ENCODE data around the gene CDH16.
"Not testable (repeated sequence)": the region's sequence is repeated elsewhere in the genome, so short reads cannot be mapped to it uniquely, and the experiment has no call there.

Gene CDH16

DNA sequence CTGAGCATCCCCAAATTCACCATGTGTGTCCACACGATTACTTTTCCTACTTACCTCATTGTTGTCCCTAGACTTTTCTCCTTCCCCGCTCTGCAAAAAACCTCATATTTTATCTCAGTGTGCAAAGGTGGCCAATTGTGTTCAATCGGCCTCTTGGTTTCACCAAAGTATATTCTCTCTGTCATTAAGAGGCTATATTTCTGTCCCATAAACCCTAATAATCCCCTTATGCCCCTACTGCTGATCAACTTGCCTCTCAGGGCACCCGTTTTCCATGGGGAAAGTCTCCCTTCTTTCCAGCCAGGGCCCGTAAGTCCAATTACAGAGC, 28.3 kb upstream of the CDH16 start:
- no peak for DNase-seq (ENCODE audit: low read depth)

DNA sequence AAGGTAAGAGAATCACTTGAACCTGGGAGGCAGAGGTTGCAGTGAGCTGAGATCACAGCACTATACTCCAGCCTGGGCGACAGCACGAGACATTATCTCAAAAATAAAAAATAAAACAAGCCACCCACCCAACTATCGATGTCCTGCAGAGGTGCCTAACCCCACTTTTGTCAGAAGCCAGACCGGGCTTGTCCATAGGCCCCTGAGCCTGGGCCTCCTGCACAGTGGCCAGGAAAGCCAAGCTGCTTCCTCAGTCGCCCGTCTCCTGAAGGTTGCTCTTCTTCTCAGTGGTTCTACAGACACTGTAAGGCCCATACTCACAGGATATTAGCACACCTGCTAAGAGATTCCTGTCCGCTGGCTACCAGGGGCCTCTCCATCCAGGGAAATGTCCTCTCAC, 27.9 kb upstream of the CDH16 start:
- DNase-seq (ENCODE audit: low read depth), result no peak

DNA sequence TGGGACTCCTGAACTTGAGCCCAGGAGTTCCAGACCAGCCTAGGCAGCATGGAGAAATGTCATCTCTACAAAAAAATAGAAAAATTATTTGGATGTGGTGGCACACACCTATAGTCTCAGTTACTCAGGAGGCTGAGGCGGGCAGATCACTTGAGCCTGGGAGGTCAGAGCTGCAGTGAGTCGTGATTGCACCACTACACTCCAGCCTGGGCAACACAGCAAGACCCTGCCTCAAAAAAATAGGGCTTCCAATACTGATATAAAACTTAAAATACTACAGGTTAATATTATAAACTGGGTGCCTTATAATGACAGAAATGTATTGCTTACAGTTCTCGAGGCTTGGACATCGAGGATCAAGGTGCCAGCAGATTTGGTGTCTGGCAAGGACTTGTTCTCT, 27.3 kb upstream of the CDH16 start:
- DNase-seq (ENCODE audit: low read depth), result no peak

DNA sequence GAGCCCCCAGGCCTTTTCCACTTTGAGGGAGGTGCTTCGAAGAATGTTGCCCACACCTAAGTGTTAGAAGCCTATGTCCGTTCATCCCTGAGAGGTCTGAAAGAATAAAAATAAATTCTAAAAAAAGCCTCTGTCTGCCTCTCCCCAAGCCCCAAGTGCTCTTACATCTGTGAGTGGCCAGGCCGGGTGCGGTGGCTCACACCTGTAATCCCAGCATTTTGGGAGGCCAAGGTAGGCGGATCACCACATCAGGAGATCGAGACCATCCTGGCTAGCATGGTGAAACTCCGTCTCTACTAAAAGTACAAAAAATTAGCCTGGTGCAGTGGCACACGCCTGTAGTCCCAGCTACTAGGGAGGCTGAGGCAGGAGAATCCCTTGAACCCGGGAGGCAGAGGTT, 26.3 kb upstream of the CDH16 start:
- DNase-seq (ENCODE audit: low read depth), result not testable (repeated sequence)

DNA sequence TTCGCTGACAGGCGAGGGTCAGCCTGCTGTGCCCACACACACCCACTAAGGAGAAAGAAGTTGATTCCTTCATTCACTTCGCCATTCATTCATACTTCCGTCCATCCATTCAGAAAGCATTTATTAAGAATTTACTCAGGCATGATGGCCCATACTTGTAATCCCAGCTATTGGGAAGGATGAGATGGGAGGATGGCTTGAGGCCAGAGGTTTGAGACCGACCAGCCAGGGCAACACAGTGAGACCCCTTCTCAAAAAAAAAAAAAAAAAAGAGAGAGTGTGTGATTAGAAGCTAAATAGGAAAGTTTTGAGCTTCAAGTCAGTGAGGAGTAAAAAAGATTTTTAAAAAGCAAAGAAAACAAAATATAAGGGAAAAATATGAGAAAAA, 25.4 kb upstream of the CDH16 start:
- DNase-seq (ENCODE audit: low read depth), result no peak

DNA sequence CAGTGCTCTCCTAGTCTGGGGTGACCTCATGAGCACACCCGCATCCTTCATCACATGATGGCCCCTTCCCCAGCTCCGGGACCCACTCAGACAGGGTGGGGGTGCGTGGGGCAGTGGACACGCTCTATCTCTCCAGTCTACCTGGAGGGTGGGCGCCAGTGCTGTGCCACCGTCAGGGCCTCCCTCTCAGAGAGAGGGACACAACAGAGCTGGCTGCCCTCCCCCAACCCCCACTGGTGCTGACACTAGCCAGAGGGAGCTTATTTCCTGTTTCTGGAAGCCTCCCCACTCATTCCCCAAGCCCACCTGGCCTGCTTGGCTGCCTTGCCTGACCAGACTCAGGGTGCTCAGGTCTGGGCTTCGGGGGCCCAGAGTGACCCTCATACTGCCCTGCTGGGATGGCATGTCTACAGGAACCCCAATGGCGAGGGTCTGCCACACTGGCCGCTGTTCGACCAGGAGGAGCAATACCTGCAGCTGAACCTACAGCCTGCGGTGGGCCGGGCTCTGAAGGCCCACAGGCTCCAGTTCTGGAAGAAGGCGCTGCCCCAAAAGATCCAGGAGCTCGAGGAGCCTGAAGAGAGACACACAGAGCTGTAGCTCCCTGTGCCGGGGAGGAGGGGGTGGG, 24.9 kb upstream of the CDH16 start:
- no peak for DNase-seq (ENCODE audit: low read depth)

DNA sequence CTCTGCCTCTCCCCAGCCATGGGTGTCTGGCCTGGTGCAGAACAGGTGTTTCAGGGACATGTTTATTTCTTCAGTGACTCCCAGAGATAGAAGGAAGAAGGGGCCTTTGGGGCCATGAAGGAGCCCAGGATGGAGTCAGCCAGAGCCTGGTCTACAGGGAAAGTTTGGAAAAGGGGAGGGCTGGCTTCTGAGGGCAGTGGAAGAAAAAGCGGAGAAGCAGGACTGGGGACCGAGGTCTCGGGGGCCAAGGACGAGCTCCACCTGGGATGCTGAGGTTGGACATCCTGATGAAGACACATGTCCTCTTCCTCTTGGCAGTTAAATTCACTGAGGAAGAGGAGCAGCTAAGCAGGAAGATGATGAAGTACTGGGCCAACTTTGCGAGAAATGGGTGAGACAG, 24.3 kb upstream of the CDH16 start:
- DNase-seq (ENCODE audit: low read depth), result no peak

DNA sequence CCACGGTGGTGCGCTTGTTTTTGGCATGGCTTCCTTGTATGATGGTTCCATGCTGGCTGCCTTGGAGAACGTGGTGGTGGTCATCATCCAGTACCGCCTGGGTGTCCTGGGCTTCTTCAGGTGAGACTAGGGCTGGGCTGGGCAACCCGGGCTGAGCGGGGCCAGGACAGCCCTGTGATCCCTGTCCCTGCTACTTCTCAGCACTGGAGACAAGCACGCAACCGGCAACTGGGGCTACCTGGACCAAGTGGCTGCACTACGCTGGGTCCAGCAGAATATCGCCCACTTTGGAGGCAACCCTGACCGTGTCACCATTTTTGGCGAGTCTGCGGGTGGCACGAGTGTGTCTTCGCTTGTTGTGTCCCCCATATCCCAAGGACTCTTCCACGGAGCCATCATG, 21.6 kb upstream of the CDH16 start:
- no peak for DNase-seq (ENCODE audit: low read depth)

DNA sequence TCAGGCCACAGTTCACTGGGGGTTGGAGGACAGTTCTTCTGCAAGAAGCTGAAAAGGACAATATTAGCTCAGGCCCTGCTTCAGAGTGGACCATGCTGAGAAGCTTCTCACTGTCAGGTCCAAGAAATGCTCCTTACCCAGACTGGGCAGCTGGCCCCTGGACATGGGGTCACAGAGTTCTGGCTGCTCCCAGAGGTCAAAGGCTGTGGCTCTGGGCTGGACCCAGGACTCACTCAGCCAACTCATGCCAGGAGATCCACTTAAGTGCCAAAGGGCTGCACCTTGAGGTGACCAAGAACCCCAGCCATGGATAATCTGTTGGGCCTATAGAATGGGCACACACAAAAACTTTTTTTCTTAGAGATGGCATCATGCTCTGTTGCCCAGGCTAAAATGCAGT, 20.7 kb upstream of the CDH16 start:
- no peak for DNase-seq (ENCODE audit: low read depth)

DNA sequence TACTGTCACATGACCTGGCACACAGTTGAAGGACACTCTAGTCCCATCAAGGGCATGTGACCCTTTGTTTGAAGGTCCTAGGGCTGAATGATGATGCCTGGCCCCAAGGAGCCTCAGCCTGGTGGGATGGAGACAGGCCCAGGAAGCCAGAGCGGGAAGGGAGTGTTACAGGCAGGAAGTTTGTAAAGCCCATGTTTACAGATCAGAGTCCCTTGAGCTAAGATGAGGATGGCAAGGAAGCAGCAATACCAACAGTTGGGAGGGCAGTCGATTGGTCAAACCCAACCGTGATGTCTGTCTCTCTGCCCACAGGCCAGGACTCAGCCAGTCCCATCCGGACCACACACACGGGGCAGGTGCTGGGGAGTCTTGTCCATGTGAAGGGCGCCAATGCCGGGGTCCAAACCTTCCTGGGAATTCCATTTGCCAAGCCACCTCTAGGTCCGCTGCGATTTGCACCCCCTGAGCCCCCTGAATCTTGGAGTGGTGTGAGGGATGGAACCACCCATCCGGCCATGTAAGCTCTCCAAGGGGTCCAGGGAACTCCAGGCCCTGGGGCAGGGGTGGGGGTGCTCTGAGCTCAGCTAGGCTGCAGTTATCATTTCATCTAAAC, 19.1 kb upstream of the CDH16 start:
- DNase-seq (ENCODE audit: low read depth), result no peak

DNA sequence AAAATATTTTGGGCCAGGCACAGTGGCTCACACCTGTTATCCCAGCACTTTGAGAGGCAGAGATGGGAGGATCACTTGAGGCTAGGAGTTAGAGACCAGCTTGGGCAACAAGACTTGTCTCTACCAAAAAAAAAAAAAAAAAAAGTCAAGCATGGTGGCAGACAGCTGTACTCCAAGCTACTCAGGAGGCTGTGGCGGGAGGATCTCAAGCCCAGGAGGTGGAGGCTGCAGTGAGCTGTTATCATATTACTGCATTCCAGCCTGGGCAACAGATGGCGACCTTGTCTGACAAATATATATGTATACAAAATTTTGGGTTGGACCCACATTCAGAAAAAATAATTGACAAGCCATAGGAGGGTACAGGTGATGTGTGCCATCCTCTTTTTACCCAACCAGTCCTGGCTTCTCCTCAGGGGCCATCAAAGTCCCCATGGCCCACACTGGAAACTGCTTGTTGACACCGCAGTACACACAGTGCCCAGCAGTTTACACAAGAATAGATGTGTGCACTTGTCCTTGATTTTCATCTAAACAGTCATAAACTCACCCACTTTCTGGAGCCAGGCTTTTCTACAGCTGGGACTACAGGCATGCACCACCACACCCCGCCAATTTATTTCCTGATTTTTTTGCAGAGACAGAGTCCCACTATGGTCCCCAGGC, 18.3 kb upstream of the CDH16 start:
- DNase-seq (ENCODE audit: low read depth), result no peak

DNA sequence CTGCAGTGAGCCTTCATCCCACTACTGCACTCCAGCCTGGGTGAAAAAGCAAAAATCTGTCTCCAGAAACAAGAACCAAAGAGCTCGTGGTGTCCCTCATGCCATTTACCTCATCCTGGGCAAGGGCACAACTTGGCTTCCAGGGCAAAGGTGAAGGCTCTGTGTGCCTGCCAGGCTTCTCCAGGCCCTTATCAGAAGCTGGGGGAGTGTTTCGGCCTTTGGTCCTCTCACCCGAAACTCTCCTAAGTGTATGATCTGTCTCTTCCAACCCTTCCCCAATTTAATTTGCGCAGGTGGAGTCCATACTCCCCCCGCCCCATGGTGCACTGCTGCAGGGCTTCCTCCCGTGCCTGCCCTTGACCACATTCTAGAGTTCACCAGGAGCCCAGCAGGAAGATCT, 17.8 kb upstream of the CDH16 start:
- no peak for DNase-seq (ENCODE audit: low read depth)

DNA sequence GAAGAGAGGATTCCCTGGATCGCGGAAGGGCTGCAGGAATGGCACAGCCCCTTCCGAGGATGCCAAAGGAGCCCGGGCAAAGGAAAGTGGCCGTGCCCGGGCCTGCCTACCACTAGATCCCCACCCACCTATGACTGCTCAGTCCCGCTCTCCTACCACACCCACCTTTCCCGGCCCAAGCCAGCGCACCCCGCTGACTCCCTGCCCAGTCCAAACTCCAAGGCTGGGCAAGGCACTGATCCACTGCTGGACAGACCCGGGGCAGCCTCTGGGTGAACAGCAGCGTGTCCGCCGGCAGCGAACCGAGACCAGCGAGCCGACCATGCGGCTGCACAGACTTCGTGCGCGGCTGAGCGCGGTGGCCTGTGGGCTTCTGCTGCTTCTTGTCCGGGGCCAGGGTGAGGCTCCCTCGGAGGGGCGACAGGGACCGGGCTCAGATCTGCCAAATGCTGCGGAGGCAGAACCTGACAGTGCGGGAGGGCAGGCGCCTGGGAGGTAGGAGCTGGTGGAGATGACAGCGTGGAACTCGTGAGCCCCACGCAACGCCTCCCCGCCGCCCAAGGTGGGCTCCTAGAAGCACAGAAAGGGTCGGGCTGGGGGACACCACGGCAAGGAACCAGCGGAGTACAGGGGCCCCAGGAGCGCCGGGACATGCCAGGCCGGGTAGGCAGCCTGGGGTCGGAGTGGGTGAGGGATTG, 16.8 kb upstream of the CDH16 start, which contains the start of gene CES2:
TSS of gene CES2 (plus strand) at position 203 of the 698 bp plus-strand sequence. CDS start at position 323, 120 bp downstream.
- no peak for DNase-seq (ENCODE audit: low read depth)

DNA sequence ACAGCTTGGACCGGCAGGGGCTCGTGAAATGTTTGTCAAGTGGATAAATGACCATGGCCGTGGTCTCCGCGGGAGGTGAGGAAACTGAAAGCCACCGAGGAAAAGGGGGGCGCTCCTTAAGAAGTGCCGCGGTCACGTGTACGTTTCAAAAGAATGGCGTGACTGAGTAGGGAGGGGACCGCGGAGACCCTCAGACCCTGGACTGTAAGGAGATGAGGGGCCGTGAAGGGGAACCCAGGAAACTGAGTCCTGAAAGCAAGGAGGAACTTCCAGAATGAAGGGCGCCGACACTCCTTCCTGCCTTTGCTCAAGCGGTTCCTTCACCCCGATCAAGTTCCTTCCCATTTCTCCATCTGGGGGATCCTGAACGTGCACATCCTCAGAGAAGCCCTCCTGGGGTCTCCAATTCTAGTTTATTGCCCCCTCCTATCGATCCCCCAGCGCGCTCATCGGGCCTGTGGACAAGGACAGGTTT, 16.2 kb upstream of the CDH16 start:
- DNase-seq (ENCODE audit: low read depth), result not testable (repeated sequence)

DNA sequence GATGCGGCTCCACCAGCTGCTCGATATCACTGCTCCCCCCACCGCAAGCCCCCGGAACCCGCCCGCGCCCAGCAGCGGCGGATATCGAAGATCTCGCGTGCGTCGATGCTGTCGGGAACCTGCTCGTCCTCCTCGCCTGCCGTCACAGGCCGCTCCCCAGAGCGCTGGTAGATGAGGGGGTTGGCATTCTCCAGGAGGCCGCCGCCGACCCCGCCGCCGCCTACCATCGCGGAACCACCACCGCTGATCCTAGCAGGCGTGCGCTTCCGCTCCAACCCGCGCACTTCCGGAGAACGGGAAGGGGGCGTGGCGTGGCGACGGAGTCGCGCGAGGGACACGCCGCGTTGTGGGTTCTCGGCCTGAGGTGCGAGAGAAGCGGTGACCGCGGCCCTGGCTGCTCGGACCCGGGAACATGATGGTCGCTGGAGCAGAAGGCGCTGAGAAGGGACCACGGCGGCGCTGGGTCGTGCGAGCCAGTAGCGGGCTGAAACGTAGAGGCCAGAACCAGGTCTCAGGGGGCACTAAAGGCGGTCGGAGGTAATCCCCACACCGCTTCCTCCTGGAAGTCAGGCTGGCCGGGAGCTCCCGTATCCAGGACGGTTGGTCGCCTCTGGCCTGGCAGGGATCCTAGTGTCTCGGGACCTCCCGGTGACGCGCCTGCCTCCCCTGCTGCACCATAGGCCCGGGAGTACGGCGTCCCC, 15.6 kb upstream of the CDH16 start, which contains the start of gene CIAO2B:
TSS of gene CIAO2B (minus strand) at position 265 of the 701 bp plus-strand sequence. CDS start at position 227, 38 bp downstream.
- no peak for DNase-seq (ENCODE audit: low read depth)

DNA sequence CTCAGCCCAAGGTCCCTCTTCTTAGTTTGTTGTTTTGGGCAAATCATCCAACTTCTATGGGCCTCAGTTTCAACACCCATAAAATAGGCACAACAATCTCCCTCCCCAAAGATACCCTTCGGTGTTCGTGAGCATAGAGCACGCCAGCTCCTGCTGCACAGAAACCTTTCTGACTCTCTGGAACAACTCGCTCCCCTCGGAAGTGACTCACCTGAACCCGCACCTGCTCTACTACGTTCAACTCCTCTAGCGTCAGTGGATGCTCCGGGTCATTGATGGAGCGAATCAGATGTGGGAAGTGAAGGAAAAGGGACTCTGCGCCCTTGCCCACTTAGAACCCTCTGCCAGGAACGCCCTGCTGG, 15.1 kb upstream of the CDH16 start:
- no peak for DNase-seq (ENCODE audit: low read depth)

DNA sequence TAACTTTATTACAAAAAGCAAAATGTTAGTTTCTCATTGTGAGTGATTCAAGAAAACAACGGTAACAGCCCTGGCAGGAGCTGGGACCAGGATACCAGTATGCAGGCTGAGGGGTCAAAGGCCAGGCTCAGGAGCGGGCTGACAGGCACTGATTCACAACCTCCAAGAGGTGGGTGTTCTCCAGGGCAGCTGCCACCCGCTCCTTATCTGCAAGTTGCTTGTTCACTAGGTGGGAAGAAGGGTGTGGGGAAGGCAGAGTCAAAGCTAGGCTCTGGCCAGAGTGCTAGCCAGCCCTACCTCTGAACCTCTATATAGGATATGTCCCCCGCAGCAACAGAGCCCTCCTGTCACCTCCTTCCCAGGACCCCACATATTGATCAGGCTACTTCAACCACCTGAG, 13.4 kb upstream of the CDH16 start:
- no peak for DNase-seq (ENCODE audit: low read depth)

DNA sequence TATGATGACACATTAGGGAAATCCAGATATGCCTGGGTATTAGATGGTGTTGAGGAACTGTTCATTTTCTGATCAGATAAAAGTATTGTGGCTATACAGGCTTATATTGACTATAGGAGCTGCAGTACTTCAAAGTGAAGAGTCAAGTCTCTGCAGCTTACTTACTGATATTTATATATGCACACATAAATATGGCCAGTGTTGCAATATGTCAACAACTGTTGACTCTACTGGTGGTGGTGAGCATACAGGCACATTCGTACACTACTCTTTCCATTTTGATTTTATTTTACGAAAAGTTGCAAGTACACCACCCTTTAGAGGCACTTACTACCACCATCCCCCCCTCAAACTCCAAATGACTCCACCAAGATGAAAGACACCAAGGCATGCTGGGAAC, 13.0 kb upstream of the CDH16 start:
- DNase-seq (ENCODE audit: low read depth), result no peak

DNA sequence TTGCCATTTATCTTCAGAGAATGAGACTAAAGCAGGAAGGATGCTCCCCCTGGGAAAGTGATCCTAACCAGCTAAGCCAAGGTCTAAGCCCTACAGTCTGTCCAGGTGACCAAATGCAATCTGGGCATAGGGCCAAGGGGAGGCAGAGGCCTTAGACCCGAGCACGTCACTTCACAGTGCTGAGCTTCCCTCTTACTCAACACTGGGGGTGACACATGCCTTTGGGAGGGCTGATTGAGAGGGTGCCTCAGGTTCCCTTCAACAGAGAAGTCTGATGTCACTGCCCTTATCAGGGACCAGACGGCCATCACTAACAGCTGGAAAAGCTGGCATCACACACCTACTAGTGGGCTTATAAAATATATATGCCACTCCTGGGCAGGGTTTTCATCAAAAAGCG, 11.5 kb upstream of the CDH16 start:
- DNase-seq (ENCODE audit: low read depth), result no peak

DNA sequence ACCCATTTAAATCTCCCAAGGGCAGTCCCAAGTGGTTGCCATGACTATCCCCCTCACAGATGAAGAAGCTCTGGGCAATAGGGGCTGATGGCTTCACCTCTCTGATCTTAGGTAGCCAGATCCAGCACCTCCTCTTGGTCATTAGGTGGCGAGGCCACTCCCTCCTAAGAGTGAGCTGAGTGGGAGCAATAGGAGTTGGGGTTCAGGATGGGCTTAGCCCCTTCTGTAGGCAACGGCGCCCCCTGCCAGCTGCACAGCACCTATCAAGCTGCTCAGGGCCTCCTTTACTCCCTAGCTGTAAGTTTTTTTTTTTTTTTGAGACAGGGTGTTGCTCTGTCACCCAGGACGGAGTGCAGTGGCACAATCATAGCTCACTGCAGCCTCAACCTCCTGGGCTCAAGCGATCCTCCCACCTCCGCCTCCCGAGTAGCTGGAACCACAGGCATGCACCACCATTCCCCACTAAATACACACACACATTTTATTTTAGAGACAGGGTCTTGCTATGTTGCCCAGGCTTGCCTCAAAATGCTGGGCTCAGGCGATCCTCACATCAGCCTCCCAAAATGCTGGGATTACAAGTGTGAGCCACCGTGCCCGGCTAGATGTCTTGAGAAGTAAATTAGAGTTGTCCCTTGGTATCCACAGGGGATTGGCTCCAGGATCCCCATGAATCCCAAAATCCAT, 10.2 kb upstream of the CDH16 start:
- DNase-seq (ENCODE audit: low read depth), result no peak

DNA sequence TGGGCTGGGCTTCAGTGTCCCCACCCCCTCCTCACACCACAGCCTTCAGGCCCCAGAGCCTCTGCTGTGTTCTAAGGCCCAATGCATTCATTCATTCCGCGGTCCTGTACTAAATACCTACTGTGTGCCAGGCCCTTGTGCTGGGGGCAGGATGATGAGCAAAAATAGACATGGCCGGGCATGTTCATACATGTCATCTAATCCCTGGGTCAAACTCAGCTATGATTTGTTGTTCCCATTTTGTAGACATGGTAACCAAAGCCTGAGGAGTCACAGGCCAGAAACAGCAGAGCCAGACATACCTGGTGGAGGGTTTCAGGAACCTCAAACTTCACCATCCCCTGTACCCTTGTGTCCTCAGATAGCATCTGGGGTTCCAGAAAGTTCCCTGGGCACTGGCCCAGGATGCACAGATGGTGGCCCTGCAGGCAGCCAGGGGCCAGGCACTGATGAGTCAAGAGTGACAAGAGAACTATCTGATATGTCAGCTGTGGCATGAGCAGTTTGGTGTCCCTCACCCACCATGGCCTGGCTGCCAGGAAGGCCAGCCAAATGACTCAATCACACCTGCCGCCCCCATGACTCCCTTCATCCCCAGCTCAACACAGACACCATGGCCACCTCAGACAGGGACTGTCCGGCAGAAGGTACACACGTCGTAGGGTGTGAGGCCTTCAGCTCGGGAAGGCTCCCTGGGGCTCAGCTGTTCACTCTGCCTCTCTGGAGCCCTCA, 9.4 kb upstream of the CDH16 start:
- no peak for DNase-seq (ENCODE audit: low read depth)

Data from HS-27A (cell line).